K562 (cell line): ENCODE measurements around the gene TXK. TPM values are rescaled to one million over a fixed set of nuclear protein-coding genes. Genes with fewer than 3 reads are reported as not detected.

Experiments used
- ATAC-seq: fragments of 200-7000 bp; cut with Tn5 transposase; 3 replicates; pipeline ENCODE4 v1.9.1; 2020; ENCODE audit warnings: moderate library complexity
- BruUV-seq: library from RNA; stranded (reverse); fragments of 400-500 nt; replicated peaks from 2 replicates; lab custom pipeline; 2021; lab: Mats Ljungman, UMichigan
- CTCF ChIA-PET: fragments of 300-600 bp; formaldehyde crosslinking; extraction: SDS; loops from one replicate; lab custom pipeline; 2021; ENCODE audit warnings: low intra/inter-chr PET ratio; lab: Yijun Ruan, JAX
- POLR2A ChIA-PET: fragments of 300-600, 350-650 bp; sonication (Branson Sonifier 250); formaldehyde crosslinking; extraction: SDS; loops from one replicate; lab custom pipeline; 2021; ENCODE audit warnings: antibody characterized with exemption, inconsistent platforms; lab: Yijun Ruan, JAX
- DNase-seq, 4 experiments: peaks; one replicate each; pipeline versions ENCODE4 v3.0.0 to v3.0.0-alpha.2; 2011 to 2018; ENCODE audit warnings: low spot score in 3 of 4, mixed read lengths in 3 of 4; ENCODE audit errors: extremely low read depth in 1 of 4
- FAIRE-seq: peaks from 2 replicates; lab custom pipeline; 2011; peaks lifted over from hg19 to GRCh38; lab: Jason Lieb, UNC
- H2AFZ ChIP-seq: 2 replicates; pipeline ENCODE4 v1.6.0; 2011; ENCODE audit warnings: low read depth, low read length, control low read depth, inconsistent platforms
- H3K27ac ChIP-seq: fragments of 200-600 bp; 3 replicates; pipeline ENCODE4 v1.8.0; 2011; ENCODE audit warnings: low read depth, mild to moderate bottlenecking, control low read depth, inconsistent platforms, low read length, moderate library complexity, mixed read lengths; ENCODE audit errors: extremely low read depth
- H3K27me3 ChIP-seq, 2 experiments: fragments of 300-600 bp in 1 of 2; 2 replicates in 1 of 2; 3 replicates in 1 of 2; pipeline versions ENCODE4 v1.6.0 to v1.8.0; 2011; ENCODE audit warnings: inconsistent platforms in 2 of 2, low read length in 2 of 2, mild to moderate bottlenecking in 1 of 2, mixed read lengths in 1 of 2, moderate library complexity in 1 of 2; ENCODE audit not compliant: control insufficient read depth in 2 of 2, insufficient read depth in 2 of 2
- H3K36me3 ChIP-seq: fragments of 300-600 bp; 3 replicates; pipeline ENCODE4 v1.8.0; 2011; ENCODE audit warnings: mild to moderate bottlenecking, low read length, inconsistent platforms; ENCODE audit not compliant: control insufficient read depth, insufficient read depth
- H3K4me1 ChIP-seq, 2 experiments: fragments of 200-600 bp in 1 of 2; replicated peaks in 1 of 2; 2 replicates in 1 of 2; 3 replicates in 1 of 2; pipeline versions ENCODE4 v1.5.1 to v1.8.0; 2011; ENCODE audit warnings: inconsistent platforms in 2 of 2, low read length in 2 of 2, mild to moderate bottlenecking in 1 of 2, mixed read lengths in 1 of 2, moderate library complexity in 1 of 2; ENCODE audit not compliant: control insufficient read depth in 2 of 2, insufficient read depth in 2 of 2
- H3K4me2 ChIP-seq: 2 replicates; pipeline ENCODE4 v1.6.1; 2011; ENCODE audit warnings: low read length, control low read depth, inconsistent platforms, mixed read lengths; ENCODE audit not compliant: insufficient read depth
- H3K4me3 ChIP-seq: fragments of 200-600 bp; sonication (generic), shearing (Covaris generic); 2 replicates; pipeline ENCODE4 v1.5.1; 2016; ENCODE audit warnings: control low read depth, inconsistent platforms
- H3K79me2 ChIP-seq: fragments of 200-600 bp; 3 replicates; pipeline ENCODE4 v1.8.0; 2011; ENCODE audit warnings: low read length, inconsistent platforms; ENCODE audit not compliant: control insufficient read depth, insufficient read depth
- H3K9ac ChIP-seq, 2 experiments: 2 replicates each; pipeline versions ENCODE4 v1.6.0 to v1.6.1; 2011; ENCODE audit warnings: low read depth in 2 of 2, low read length in 2 of 2, control low read depth in 1 of 2, inconsistent platforms in 1 of 2, mild to moderate bottlenecking in 1 of 2, mixed read lengths in 1 of 2; ENCODE audit not compliant: insufficient read depth in 1 of 2
- H3K9me1 ChIP-seq: one replicate; pipeline ENCODE4 v1.6.0; 2011; ENCODE audit warnings: inconsistent platforms, mild to moderate bottlenecking, low read length, moderate library complexity; ENCODE audit not compliant: control insufficient read depth, insufficient read depth
- H3K9me3 ChIP-seq: replicated peaks from 2 replicates; pipeline ENCODE4 v1.5.1; 2011; ENCODE audit warnings: low read depth, low read length, inconsistent platforms; ENCODE audit not compliant: control insufficient read depth, insufficient read depth
- H4K20me1 ChIP-seq: replicated peaks from 2 replicates; pipeline ENCODE4 v1.6.1; 2011; ENCODE audit warnings: low read length, inconsistent platforms, mixed read lengths; ENCODE audit not compliant: control insufficient read depth, insufficient read depth
- HMG20A ChIP-seq: fragments of 450-650 bp; formaldehyde crosslinking; conservative IDR thresholded peaks from 2 replicates; pipeline ENCODE4 v1.4.0; 2020; ENCODE audit warnings: mild to moderate bottlenecking, mixed read lengths
- HNRNPL ChIP-seq: fragments of 200-400 bp; formaldehyde crosslinking; IDR thresholded peaks from 2 replicates; pipeline ENCODE4 v1.6.1; 2017; ENCODE audit warnings: low read depth, mild to moderate bottlenecking, low read length
- NR3C1 ChIP-seq: sonication (generic); formaldehyde crosslinking; IDR thresholded peaks from 2 replicates; pipeline ENCODE4 v1.8.1; 2022; ENCODE audit warnings: missing genetic modification reagents
- PHF21A ChIP-seq: fragments of 450-650 bp; IDR thresholded peaks from 2 replicates; pipeline ENCODE4 v1.6.1; 2017; ENCODE audit warnings: low read depth, borderline replicate concordance
- ZC3H11A ChIP-seq: IDR thresholded peaks from 2 replicates; pipeline ENCODE4 v1.6.1; 2012; ENCODE audit warnings: low read depth, low read length, improper control_type of control experiment
- ZNF3 ChIP-seq: fragments of 250-450 bp; sonication (Bioruptor Pico); IDR thresholded peaks from 2 replicates; pipeline ENCODE4 v1.5.0; 2021; ENCODE audit warnings: mild to moderate bottlenecking, moderate library complexity
- ZNF431 ChIP-seq: sonication (generic); formaldehyde crosslinking; IDR thresholded peaks from 2 replicates; pipeline ENCODE4 v1.8.0; 2022; ENCODE audit warnings: mild to moderate bottlenecking, missing genetic modification reagents
- ZNF644 ChIP-seq: fragments of 200-800 bp; sonication (Bioruptor generic); IDR thresholded peaks from 2 replicates; pipeline ENCODE4 v1.6.1; 2016; ENCODE audit warnings: low read depth, missing genetic modification characterization, missing compliant biosample characterization
- ZNF707 ChIP-seq: fragments of 250-450 bp; sonication (Bioruptor Pico); conservative IDR thresholded peaks from 2 replicates; pipeline ENCODE4 v1.8.0; 2022; ENCODE audit warnings: inconsistent platforms, mild to moderate bottlenecking, moderate library complexity
- WGBS: fragments of 100-300 bp; shearing (Covaris generic); methylation state at CpG from one replicate; pipeline ENCODE4 v1.1.6; 2016; ENCODE audit warnings: low coverage, mixed read lengths; ENCODE audit not compliant: insufficient coverage; ENCODE audit errors: missing lambda C conversion rate; 5-methylcytosine and 5-hydroxymethylcytosine counted together
- in situ Hi-C: fragments of 300-500 bp; cut with MboI; formaldehyde crosslinking; loops from 4 replicates; pipeline ENCODE4 v1.15.0; 2018; ENCODE audit warnings: inconsistent platforms, mixed read lengths
- intact Hi-C: fragments of 100-400 bp; cut with micrococcal nuclease; formaldehyde crosslinking; loops from 2 replicates; pipeline ENCODE4 v1.14.2; 2022
- polyA plus RNA-seq, 8 experiments: library from polyadenylated mRNA; depleted of rRNA in 4 of 8; stranded (reverse) in 5 of 8; unstranded in 3 of 8; fragments of >200 nt; fragmentation: Nextera tagmentation in 2 of 8; fragmentation: Illumina TruSeq in 1 of 8; extraction: Ambion mirVana in 2 of 8; extraction: Trizol in 1 of 8; gene quantifications; 2 replicates each; pipeline versions ENCODE4 v1.2.1 to v1.2.3, GENCODE V29; 2011 to 2014; ENCODE audit warnings: inconsistent platforms in 1 of 8, missing spikeins in 1 of 8
- total RNA-seq, 7 experiments: library from RNA; depleted of rRNA in 6 of 7; stranded (reverse); fragments of >200 nt in 6 of 7; fragmentation: Illumina TruSeq in 2 of 7; extraction: Trizol in 2 of 7; gene quantifications; 2 replicates each; pipeline versions ENCODE4 v1.2.1 to v1.2.3, GENCODE V29; 2011 to 2021; ENCODE audit warnings: low replicate concordance in 1 of 7
- TF ChIP-seq, protein P1 (sequence below), 2 experiments: fragments of 450-650 bp; conservative IDR thresholded peaks; 2 replicates each; pipeline ENCODE4 v1.6.1; 2017; ENCODE audit warnings: mild to moderate bottlenecking in 2 of 2, moderate library complexity in 2 of 2

The TXK gene
- total and polyA plus RNA-seq, 9 of the 15 experiments (the other 6 are each of a cell fraction or from before 2014, with no cell fraction given) = 0.24 to 1.1 (median 0.45) TPM; not detected in 1

- ChIA-PET POLR2A (no interaction called here), CTCF (no interaction called here)
- Histone ChIP-seq H3K9me3 (no peaks in the 10 kb centered on the region), H3K79me2 (no peaks in the 10 kb centered on the region), H3K27me3 (no peaks in the 10 kb centered on the region), H3K4me2 (no peak overlapping the region), H4K20me1 (no peaks in the 10 kb centered on the region), H3K36me3 (no peaks in the 10 kb centered on the region), H3K4me3 (no peak overlapping the region), H3K4me1 (peaks cover 0 to 5% of the 10 kb centered on the region in 2 experiments; a peak in 1 of 5 replicates), H3K9ac (no peak overlapping the region), H2AFZ (peak overlapping the region; percentile 62), H3K9me1 (no peaks in the 10 kb centered on the region), H3K27ac (no peak overlapping the region)
- FAIRE-seq (no peak), ATAC-seq (no peak), DNase-seq (no peak)
- 52% methylated on average over 6 of the region's 6 CpGs for WGBS
- intact Hi-C loops (no loop called here), in situ Hi-C loops (no loop called here)
- no TSS peak for BruUV-seq
- TF ChIP-seq PHF21A = no peak
- no peak for TF ChIP-seq ZNF707
- TF ChIP-seq NR3C1 (CRISPR knock-in tag) = no peak
- TF ChIP-seq HNRNPL = no peak
- TF ChIP-seq HMG20A (CRISPR knock-in tag) = no peak
- no peak for TF ChIP-seq ZNF644 (tag)
- TF ChIP-seq ZC3H11A = no peak
- no peak for TF ChIP-seq ZNF431 (CRISPR knock-in tag)
- TF ChIP-seq, protein P1, sequence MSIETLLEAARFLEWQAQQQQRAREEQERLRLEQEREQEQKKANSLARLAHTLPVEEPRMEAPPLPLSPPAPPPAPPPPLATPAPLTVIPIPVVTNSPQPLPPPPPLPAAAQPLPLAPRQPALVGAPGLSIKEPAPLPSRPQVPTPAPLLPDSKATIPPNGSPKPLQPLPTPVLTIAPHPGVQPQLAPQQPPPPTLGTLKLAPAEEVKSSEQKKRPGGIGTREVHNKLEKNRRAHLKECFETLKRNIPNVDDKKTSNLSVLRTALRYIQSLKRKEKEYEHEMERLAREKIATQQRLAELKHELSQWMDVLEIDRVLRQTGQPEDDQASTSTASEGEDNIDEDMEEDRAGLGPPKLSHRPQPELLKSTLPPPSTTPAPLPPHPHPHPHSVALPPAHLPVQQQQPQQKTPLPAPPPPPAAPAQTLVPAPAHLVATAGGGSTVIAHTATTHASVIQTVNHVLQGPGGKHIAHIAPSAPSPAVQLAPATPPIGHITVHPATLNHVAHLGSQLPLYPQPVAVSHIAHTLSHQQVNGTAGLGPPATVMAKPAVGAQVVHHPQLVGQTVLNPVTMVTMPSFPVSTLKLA (conservative IDR thresholded peaks at IDR 0.05) = no peak
- TF ChIP-seq ZNF3 = no peak
These were observed 19.6 kb downstream of the TXK start for GRCh38 chr4:48114412-48114811.
